ENCODE results near the gene HCFC1. TPM values are rescaled to one million over a fixed set of nuclear protein-coding genes. Genes with fewer than 3 reads are reported as not detected.

The HCFC1 gene
- total RNA-seq, 1 donor from 2014 or later = 84.0 TPM

- TF ChIP-seq CTCF (IDR thresholded peaks at IDR 0.05; ENCODE audit: partially characterized antibody, unreplicated experiment) = no peak
- DNase-seq = peak; percentile 44
- peak overlapping the region; percentile 85 for H3K27ac Mint-ChIP-seq (ENCODE audit: unreplicated experiment)
- H3K9me3 Mint-ChIP-seq (ENCODE audit: unreplicated experiment) = peaks cover 4% of the 10 kb centered on the region
- peaks cover 3% of the 10 kb centered on the region for H3K27me3 Mint-ChIP-seq (ENCODE audit: unreplicated experiment)
- peak overlapping the region; percentile 52 for H3K4me3 Mint-ChIP-seq (ENCODE audit: unreplicated experiment)
- H3K4me1 Mint-ChIP-seq (ENCODE audit: low read depth, unreplicated experiment) = peaks cover 10% of the 10 kb centered on the region
- no peaks in the 10 kb centered on the region for H3K36me3 Mint-ChIP-seq (ENCODE audit: unreplicated experiment)
Measured at GRCh38 chrX:153921511-153922446, 49.8 kb downstream of the HCFC1 start.

GRCh38 chrX:153921070-153921469, 50.5 kb downstream of the HCFC1 start:
- no peak for TF ChIP-seq CTCF (IDR thresholded peaks at IDR 0.05; ENCODE audit: partially characterized antibody, unreplicated experiment)
- H3K4me3 Mint-ChIP-seq (ENCODE audit: unreplicated experiment) = peak overlapping the region; percentile 38
- peak overlapping the region; percentile 55 for H3K27ac Mint-ChIP-seq (ENCODE audit: unreplicated experiment)
- peaks cover 3% of the 10 kb centered on the region for H3K27me3 Mint-ChIP-seq (ENCODE audit: unreplicated experiment)
- no peaks in the 10 kb centered on the region for H3K36me3 Mint-ChIP-seq (ENCODE audit: unreplicated experiment)
- DNase-seq = no peak
- peaks cover 4% of the 10 kb centered on the region for H3K9me3 Mint-ChIP-seq (ENCODE audit: unreplicated experiment)
- peaks cover 10% of the 10 kb centered on the region for H3K4me1 Mint-ChIP-seq (ENCODE audit: low read depth, unreplicated experiment)

GRCh38 chrX:153920546-153920945, 51.1 kb downstream of the HCFC1 start:
- peaks cover 10% of the 10 kb centered on the region for H3K4me1 Mint-ChIP-seq (ENCODE audit: low read depth, unreplicated experiment)
- TF ChIP-seq CTCF (IDR thresholded peaks at IDR 0.05; ENCODE audit: partially characterized antibody, unreplicated experiment) = no peak
- H3K27ac Mint-ChIP-seq (ENCODE audit: unreplicated experiment) = no peak overlapping the region
- no peak overlapping the region for H3K4me3 Mint-ChIP-seq (ENCODE audit: unreplicated experiment)
- H3K36me3 Mint-ChIP-seq (ENCODE audit: unreplicated experiment) = no peaks in the 10 kb centered on the region
- no peak for DNase-seq
- peaks cover 4% of the 10 kb centered on the region for H3K9me3 Mint-ChIP-seq (ENCODE audit: unreplicated experiment)
- peaks cover 3% of the 10 kb centered on the region for H3K27me3 Mint-ChIP-seq (ENCODE audit: unreplicated experiment)

GRCh38 chrX:153919281-153919680, 52.3 kb downstream of the HCFC1 start:
- DNase-seq = no peak
- no peak for TF ChIP-seq CTCF (IDR thresholded peaks at IDR 0.05; ENCODE audit: partially characterized antibody, unreplicated experiment)
- H3K27ac Mint-ChIP-seq (ENCODE audit: unreplicated experiment) = no peak overlapping the region
- no peaks in the 10 kb centered on the region for H3K36me3 Mint-ChIP-seq (ENCODE audit: unreplicated experiment)
- peaks cover 10% of the 10 kb centered on the region for H3K4me1 Mint-ChIP-seq (ENCODE audit: low read depth, unreplicated experiment)
- peaks cover 3% of the 10 kb centered on the region for H3K27me3 Mint-ChIP-seq (ENCODE audit: unreplicated experiment)
- H3K4me3 Mint-ChIP-seq (ENCODE audit: unreplicated experiment) = no peak overlapping the region
- peaks cover 4% of the 10 kb centered on the region for H3K9me3 Mint-ChIP-seq (ENCODE audit: unreplicated experiment)

GRCh38 chrX:153917869-153918268, 53.7 kb downstream of the HCFC1 start:
- Mint-ChIP-seq H3K9me3 (ENCODE audit: unreplicated experiment) (peaks cover 3% of the 10 kb centered on the region), H3K27me3 (ENCODE audit: unreplicated experiment) (peaks cover 3% of the 10 kb centered on the region), H3K4me1 (ENCODE audit: low read depth, unreplicated experiment) (peaks cover 10% of the 10 kb centered on the region), H3K36me3 (ENCODE audit: unreplicated experiment) (no peaks in the 10 kb centered on the region), H3K27ac (ENCODE audit: unreplicated experiment) (no peak overlapping the region), H3K4me3 (ENCODE audit: unreplicated experiment) (no peak overlapping the region)
- no peak for DNase-seq
- TF ChIP-seq CTCF (IDR thresholded peaks at IDR 0.05; ENCODE audit: partially characterized antibody, unreplicated experiment) = no peak

Measured in glutamatergic neuron (in vitro differentiated cells).